Brain microvascular endothelial cell (primary cell): ENCODE measurements around the gene ZNF266.

Source experiments
- DNase-seq: peaks from one replicate; pipeline ENCODE4 v3.0.0-alpha.2; 2020
- H3K27ac ChIP-seq: fragments of 250-450 bp; sonication (Bioruptor Pico); 2 replicates; pipeline ENCODE4 v1.5.1; 2020; ENCODE audit warnings: mild to moderate bottlenecking, moderate library complexity
- H3K27me3 ChIP-seq: fragments of 250-450 bp; sonication (Bioruptor Pico); replicated peaks from 2 replicates; pipeline ENCODE4 v1.5.1; 2020; ENCODE audit warnings: mild to moderate bottlenecking
- H3K36me3 ChIP-seq: fragments of 250-450 bp; sonication (Bioruptor Pico); replicated peaks from 2 replicates; pipeline ENCODE4 v1.5.1; 2020; ENCODE audit warnings: mild to moderate bottlenecking
- H3K4me3 ChIP-seq: 2 replicates; pipeline ENCODE4 v1.5.1; 2011; ENCODE audit warnings: low read depth, mild to moderate bottlenecking, control low read depth, low read length, moderate library complexity
- in situ Hi-C: cut with HindIII; loops from 2 replicates; pipeline ENCODE4 v1.10.0; 2017; ENCODE audit warnings: low sequenced_read_pairs, low pct_ligation_motif_present
- TF ChIP-seq, protein P1 (sequence below): IDR thresholded peaks from 2 replicates; pipeline ENCODE4 v1.5.1; 2011; ENCODE audit warnings: low read depth, mild to moderate bottlenecking, moderate library complexity, low read length, control low read depth, inconsistent platforms; ENCODE audit errors: missing control alignments

Gene ZNF266

GRCh38 chr19:9435279-9436268 lies at the start of gene ZNF266:
ZNF266 (minus strand) TSS chr19:9435573; CDS start chr19:9420089, 15,484 bp downstream.
- peak within 1 kb of the TSS; percentile 80 for H3K4me3 ChIP-seq
- no peaks in the 10 kb centered on the region for H3K27me3 ChIP-seq
- peak; percentile 90 for DNase-seq
- H3K36me3 ChIP-seq: peaks cover 15% of the 10 kb centered on the region
- TF ChIP-seq, protein P1, sequence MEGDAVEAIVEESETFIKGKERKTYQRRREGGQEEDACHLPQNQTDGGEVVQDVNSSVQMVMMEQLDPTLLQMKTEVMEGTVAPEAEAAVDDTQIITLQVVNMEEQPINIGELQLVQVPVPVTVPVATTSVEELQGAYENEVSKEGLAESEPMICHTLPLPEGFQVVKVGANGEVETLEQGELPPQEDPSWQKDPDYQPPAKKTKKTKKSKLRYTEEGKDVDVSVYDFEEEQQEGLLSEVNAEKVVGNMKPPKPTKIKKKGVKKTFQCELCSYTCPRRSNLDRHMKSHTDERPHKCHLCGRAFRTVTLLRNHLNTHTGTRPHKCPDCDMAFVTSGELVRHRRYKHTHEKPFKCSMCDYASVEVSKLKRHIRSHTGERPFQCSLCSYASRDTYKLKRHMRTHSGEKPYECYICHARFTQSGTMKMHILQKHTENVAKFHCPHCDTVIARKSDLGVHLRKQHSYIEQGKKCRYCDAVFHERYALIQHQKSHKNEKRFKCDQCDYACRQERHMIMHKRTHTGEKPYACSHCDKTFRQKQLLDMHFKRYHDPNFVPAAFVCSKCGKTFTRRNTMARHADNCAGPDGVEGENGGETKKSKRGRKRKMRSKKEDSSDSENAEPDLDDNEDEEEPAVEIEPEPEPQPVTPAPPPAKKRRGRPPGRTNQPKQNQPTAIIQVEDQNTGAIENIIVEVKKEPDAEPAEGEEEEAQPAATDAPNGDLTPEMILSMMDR: peak; percentile 79
- peak within 1 kb of the TSS; percentile 70 for H3K27ac ChIP-seq
- in situ Hi-C loops: no loop called here

DNA sequence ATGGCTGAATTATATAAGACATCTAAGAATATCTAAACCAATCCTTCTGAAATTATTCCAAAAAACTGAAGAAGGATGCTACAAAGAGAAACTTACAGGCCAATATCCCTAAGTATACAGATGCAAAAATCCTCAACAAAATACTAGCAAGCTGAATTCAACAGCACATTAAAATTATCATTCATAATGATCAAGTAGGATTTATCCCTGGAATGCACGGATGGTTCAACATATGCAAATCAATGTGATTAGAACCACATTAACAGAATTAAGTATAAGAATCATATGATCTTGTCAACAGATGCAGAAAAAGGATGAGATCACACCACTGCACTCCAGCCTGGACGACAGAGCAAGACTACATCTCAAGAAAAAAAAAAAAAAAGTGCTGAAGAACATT lies 49.8 kb upstream of the ZNF266 start:
- no peaks in the 10 kb centered on the region for H3K36me3 ChIP-seq
- TF ChIP-seq, protein P1: no peak
- no peak overlapping the region for H3K27ac ChIP-seq
- H3K4me3 ChIP-seq: no peak overlapping the region
- H3K27me3 ChIP-seq: no peaks in the 10 kb centered on the region
- in situ Hi-C loops: no loop called here
- no peak for DNase-seq

- no peak for DNase-seq
- H3K4me3 ChIP-seq: no peak overlapping the region
- in situ Hi-C loops: no loop called here
- TF ChIP-seq, protein P1: no peak
- no peaks in the 10 kb centered on the region for H3K36me3 ChIP-seq
- H3K27ac ChIP-seq: no peak overlapping the region
- H3K27me3 ChIP-seq: no peaks in the 10 kb centered on the region
Measured at GRCh38 chr19:9474975-9475374, 39.6 kb upstream of the ZNF266 start.

- TF ChIP-seq, protein P1: no peak
- no peak overlapping the region for H3K4me3 ChIP-seq
- DNase-seq: no peak
- in situ Hi-C loops: no loop called here
- no peaks in the 10 kb centered on the region for H3K36me3 ChIP-seq
- no peak overlapping the region for H3K27ac ChIP-seq
- H3K27me3 ChIP-seq: no peaks in the 10 kb centered on the region
Measured at GRCh38 chr19:9467161-9467560, 31.8 kb upstream of the ZNF266 start.

DNA sequence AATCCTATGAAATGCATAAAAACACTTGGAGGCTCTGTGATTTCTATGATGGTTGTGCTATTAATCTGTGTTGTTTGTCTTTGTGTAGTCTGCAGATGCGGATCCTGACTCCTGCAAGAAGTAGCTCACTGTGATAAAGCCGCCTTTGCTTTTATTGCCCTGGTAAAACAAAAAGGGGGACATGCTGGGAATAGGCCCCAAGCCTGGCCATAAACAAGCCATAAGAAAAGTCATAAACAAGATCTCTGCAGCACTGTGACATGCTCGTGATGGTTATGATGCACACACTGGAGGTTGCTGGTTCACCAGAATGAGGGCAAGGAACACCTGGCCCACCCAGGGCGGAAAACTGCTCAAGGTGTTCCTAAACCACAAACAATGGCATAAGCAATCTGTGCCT lies 26.6 kb upstream of the ZNF266 start:
- H3K27ac ChIP-seq: no peak overlapping the region
- H3K27me3 ChIP-seq: no peaks in the 10 kb centered on the region
- in situ Hi-C loops: no loop called here
- no peak for DNase-seq
- no peak overlapping the region for H3K4me3 ChIP-seq
- TF ChIP-seq, protein P1: no peak
- no peaks in the 10 kb centered on the region for H3K36me3 ChIP-seq
